NCI-H146 treated with DMSO at 0.1 percent for 48 hours (cell line): ENCODE results near the gene SOCS3.
"Not testable (repeated sequence)": the region's sequence is repeated elsewhere in the genome, so short reads cannot be mapped to it uniquely, and the experiment has no call there.

Experiments used
- DNase-seq: peaks from one replicate; lab custom pipeline; 2025; ENCODE audit not compliant: unreplicated experiment; lab: John Stamatoyannopoulos, UW

The SOCS3 gene

DNA sequence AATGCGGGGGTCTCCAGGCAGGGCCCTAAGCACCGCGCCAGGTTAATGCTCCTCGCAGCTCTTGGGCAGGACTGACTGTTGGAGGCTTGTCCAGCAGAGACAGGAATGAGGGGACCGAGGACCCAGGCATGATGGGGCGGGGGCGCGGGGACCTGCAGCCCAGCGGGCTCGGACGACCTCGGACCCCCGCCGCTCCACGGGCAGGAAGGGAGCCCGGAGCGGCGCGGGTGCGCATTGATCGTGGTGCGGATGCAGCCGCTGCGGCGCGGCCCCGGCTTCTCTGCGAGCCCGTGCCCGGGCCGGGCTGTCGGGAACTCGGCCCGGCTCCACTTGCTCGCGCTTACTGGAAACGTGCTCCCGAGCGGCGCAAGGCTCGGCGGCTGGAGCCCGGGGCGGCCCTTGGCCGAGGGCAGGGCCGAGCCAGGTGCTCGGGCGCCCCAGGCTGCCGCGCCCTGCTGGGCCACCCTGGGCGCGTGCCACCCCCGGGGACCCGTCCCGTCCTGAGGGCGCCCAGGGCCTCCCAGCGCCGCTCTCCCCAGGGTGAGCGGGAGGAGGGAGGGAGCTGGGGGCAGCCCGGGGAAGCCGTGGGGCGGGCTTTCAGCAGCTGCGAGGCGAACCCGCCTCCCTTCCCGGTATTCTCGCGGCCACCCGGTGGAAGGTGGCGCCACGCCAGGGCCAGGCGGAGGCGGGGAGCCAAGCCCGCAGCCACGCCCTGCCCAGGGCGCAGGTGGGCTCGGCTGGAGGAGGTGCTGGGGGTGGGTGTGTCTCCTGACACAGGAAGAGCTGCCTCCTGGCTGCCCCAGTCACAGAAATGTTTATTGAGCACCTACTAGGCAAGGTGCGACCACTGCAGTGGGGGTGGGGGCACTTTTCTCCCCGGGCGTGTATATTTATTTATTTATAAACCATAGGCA lies 45.9 kb downstream of the SOCS3 start:
- peak; percentile 80 for DNase-seq

DNA sequence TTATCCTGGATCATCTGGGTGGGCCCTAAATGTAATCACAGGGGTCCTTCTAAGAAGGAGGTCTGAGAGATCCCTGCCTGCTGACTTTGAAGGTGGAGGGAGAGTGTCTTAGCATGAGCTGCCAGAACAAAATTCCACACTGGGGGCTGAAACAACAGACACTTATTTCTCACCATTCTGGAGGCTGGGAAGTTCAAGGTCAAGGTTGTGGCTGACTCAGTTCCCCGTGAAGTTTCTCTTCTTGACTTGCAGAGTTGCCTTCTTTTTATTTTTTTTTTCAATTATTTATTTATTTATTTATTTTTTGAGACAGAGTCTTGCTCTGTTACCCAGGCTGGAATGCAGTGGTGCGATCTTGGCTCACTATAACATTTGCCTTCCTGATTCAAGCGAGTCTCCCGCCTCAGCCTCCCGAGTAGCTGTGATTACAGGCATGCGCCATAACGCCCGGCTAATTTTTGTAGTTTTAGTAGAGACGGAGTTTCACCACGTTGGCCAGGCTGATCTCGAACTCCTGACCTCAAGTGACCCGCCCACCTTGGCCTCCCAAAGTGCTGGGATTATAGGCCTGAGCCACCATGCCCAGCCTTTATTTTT lies 50.1 kb downstream of the SOCS3 start:
- DNase-seq, result not testable (repeated sequence)

DNA sequence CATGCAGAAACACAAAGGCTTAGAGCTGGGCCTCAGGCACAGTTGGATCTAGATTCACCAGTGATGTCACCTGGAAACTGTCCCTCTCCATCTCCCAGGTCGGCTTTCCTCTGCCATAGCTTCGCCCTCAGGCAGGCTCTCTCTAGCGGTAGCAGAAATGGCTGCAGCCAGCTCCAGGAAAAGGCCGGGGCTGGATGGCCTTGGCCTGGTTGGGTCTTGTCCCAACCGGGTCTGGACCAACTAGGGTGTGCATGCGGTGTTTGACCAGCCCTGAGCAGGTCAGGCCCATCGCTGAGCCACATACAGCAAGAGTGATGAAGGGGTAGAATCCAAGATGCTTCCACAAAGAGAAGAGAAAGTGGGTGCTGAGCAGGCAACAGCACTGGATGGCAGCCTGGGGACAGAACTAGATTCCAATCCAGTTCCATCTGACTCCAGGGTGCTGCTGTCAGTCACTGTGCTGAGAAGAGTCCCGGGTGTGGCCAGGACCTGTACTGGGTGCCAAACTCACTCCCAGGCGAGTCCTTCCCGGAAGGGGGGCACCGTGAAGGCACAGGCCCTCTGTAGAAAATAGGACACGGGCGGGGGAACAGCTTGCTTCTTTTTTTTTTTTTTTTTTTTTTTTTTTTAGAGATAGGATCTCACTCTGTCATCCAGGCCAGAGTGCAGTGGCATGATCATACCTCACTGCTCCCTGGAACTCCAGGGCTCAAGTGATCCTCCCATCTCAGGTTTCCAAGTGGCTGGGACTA lies 51.8 kb downstream of the SOCS3 start:
- DNase-seq, result peak; percentile 79

DNA sequence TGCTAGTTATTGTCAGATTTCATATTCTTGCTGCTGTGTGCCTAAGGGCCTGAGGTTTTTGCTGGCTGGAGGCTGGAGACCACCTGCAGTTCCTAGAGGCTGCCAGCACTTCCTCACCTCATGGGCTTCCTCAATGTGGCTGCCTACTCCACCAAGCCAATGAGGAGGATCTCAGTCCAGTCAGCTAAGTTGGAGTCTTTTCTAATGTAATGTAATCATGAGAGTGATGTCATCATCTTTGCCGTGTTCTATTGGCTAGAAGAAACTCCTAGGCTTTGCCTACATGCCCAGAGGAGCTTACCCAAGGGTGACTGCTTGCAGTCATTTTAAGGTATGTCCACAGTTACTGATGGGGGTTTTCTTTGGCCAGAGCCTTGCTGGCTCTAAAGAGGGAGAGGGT lies 53.0 kb downstream of the SOCS3 start:
- no peak for DNase-seq
